Muscle of arm (tissue), 12 donors: ENCODE results near the gene FBXL17. TPM values are rescaled to one million over a fixed set of nuclear protein-coding genes. Genes with fewer than 3 reads are reported as not detected.
A peak's percentile ranks its signal among the peaks of the same experiment; 100 is the strongest.

ENCODE experiments used
- DNase-seq: peaks from one replicate; pipeline ENCODE4 v3.0.0-alpha.2; 2013
- polyA plus RNA-seq, 12 donors: library from polyadenylated mRNA; unstranded; fragments of 120-200 nt; gene quantifications; one replicate each; pipeline ENCODE4 v1.2.1, GENCODE V29; 2013; ENCODE audit not compliant: insufficient read length in 12 of 12

The FBXL17 gene
- polyA plus RNA-seq, 12 donors, result 14.7 to 208 (median 25.1) TPM

GRCh38 chr5:108101821-108102220 lies 280.1 kb downstream of the FBXL17 start:
- DNase-seq, result no peak

- peak; percentile 31 for DNase-seq
Measured at GRCh38 chr5:108101130-108101529, 280.8 kb downstream of the FBXL17 start.

DNA sequence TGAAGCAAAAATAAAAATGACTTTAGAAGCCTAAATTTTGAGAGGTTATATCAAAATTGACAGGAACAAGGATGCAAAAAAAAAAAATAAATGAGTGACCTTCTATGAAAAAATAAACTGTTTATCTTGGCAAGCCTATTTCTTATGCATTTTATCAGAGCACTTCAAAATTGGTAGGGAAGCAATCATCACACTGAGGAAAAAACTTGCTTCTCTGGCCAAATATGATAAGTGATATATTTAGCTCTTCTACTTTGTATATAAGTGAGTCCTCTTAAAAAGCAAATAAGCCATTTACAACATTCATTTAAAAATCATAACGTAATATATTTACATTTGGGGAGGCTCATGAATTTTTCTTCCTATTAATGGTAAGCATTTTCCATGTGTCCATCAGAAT lies 287.1 kb downstream of the FBXL17 start:
- no peak for DNase-seq

GRCh38 chr5:108093186-108093585 lies 288.7 kb downstream of the FBXL17 start:
- DNase-seq, result no peak

DNA sequence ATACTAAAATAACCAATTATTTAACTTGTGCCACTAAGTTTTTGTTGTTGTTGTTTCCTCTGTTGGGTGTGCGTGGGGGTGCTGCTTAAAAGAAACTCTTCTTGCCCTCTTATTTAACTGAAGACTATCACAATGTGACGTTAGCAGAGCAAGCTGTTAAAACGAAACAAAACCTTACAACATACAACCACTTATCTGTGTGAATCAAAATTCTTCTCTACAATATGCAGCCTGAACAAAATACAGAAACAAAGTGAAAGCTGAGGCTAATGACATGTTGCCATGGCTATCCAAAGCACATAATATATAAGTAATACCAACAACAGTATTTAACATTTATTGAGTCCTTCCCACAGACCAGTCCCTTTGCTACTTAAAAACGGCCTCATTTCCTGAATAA lies 291.0 kb downstream of the FBXL17 start:
- no peak for DNase-seq

DNA sequence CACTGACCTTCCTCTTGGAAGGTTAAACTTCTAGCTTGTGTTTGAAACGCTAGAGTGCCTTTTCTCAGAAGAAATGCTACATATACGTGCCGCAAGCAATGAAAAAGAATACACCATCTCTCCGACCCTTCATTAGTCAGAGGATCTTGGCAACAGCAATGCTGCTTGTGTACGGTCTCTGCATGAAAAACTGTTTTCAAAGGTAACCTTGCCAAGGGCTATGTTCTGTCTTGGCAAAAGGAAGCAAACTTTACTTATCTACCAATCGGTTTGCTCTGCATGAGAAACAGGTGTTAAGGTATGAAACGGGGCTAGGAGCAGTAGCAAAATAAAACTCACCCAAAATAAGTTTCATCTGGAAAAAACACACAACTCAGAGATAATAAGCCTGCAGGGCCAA lies 297.8 kb downstream of the FBXL17 start:
- no peak for DNase-seq

DNA sequence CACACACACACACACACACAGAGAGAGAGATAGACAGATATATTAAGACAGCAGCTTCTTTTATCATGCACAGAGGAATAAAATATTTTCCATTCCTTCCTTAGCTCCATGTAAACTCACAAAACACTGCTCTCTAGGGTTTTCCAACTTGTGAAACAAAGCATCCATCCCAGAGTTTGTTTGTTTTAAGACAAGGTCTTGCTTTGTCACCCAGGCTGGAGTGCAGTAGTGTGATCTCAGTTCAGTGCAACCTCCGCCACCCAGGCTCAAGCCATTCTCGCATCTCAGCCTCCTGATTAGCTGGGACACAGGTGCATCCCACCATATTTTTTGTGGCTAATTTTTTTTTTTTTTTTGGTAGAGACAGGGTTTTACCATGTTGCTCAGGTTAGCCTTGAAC lies 298.7 kb downstream of the FBXL17 start:
- no peak for DNase-seq

- no peak for DNase-seq
Measured at GRCh38 chr5:108081707-108082106, 300.2 kb downstream of the FBXL17 start.

- no peak for DNase-seq
Measured at GRCh38 chr5:108079753-108080152, 302.1 kb downstream of the FBXL17 start.

DNA sequence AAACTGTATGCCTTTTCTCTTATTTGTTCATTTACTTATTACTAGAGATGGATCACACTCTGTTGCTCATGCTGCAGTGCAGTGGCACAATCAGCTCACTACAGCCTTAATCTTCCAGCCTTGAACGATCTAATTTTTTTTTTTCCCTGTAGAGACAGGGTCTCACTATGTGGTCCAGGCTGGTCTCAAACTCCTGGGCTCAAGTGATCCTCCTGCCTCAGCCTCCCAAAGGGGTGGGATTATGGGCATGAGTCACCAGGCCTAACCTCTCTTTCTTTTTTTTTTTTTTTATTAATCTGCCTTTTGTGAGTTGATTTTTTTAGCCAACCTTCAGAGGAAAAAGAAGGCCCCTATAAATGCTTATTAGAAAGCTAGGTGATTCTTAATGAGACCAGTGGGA lies 303.0 kb downstream of the FBXL17 start:
- DNase-seq, result no peak

- no peak for DNase-seq
Measured at GRCh38 chr5:108078345-108078744, 303.6 kb downstream of the FBXL17 start.

DNA sequence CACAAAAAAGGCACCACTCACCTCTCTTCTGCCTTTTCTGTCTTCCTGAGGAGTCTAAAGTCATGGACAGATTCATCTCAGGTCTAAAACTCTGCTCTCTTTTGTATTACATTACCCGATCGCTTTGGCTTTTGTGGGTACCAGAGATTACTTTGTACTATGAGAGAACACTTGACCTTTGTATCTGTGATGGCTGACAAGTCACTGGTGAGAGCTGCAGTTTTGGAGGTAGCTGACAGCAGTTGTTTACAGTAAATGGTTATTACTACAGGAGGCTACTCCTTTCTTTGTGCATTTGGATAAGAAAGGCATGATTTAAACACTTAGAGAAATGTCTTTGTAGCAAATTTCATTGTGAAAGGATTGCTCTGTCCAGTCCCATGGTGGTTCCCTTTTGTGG lies 307.3 kb downstream of the FBXL17 start:
- DNase-seq, result no peak

DNA sequence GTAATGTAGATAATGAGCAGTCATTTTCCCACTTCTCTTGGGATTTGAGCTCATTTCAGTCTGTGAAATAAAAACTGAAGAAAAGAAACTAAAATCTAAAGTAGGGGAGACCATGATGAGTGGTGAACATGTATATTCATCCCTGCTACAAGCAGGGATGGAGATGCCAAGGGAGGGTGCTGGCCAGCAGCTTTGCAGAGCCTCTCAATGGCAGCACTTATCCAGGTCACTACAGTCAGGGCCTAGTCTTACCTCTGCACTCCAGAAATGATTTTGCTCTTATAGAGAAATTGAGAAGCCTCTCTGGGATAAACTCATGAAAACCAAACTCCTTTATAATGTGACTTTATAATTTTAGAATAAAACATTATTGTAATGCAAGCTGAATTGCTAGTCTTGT lies 317.6 kb downstream of the FBXL17 start:
- DNase-seq, result no peak

DNA sequence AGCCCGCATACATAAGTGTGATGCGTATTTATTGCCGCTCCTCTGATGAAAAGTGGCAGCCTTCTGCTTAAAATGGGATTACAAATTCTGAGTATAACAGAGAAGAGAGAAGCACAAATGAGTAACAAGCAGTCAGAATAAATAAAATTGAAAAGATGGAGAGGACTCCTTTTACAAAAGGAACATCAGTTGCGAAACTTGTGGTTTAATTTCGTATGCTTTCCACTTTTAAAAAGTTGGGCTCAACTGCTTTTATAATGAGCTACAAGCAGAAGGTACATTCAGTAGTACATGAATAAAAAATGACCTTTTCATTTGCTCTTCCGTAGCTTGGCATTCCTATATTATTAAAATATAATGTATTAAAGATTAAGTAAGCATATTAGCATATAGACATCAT lies 320.0 kb downstream of the FBXL17 start:
- no peak for DNase-seq

- no peak for DNase-seq
Measured at GRCh38 chr5:108060340-108060739, 321.6 kb downstream of the FBXL17 start.

- DNase-seq, result no peak
Measured at GRCh38 chr5:108059334-108059733, 322.6 kb downstream of the FBXL17 start.

DNA sequence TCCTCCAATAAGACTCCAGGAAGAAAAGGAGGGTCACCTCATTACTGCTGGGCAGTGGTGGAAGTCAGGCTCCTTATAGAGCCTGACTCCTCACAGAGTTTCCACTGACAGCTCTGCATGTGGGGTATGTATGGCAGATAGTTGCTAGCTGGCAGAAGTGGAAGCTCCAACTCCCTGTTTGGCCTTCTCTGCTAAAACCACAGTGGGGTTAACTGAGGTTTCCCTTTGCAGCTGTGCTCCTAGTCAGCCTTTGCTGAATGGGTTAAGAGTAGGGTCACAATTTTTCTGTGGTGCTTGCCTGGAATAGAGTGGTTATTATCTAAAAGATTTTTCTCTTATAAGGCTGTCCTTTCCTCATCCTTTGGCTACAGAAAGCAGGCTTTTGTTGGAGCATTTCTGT lies 327.5 kb downstream of the FBXL17 start:
- no peak for DNase-seq

- no peak for DNase-seq
Measured at GRCh38 chr5:108046955-108047670, 334.8 kb downstream of the FBXL17 start.

DNA sequence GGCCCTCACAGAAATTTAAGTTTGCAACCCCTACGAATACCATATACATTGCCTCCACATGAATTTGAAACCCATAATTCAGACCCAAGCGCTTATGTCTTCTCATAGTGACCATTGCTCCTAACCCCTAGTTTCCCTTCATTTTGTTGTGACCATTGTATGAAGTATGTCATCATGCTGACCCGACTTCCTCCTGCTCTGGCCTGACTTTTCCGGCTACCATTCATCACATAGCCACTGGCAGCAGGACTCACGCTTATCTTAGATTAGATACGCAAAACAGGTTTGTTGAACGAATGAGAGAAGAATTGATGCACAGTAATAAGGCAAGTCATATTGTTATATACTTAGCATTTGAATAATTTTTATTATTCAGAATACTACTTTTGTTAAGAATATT lies 345.4 kb downstream of the FBXL17 start:
- no peak for DNase-seq

DNA sequence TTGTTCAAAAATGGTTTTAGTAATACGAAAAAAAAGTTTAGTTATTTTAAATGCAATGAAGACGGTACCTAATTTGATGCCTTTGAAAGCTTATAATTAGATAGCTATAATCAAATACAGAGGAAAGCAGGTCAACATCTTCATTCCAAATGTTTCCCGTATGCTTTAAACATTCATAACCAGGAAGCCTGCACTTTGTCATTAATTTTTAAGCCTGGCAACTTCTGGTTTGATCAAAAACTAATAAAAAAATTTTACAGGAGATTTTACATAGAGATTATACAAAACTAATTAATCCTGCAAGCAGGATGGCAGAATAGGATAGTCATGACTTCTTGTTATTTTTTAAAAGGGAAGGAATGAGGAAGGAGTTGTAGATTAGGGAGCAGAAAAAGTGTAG lies 353.0 kb downstream of the FBXL17 start:
- DNase-seq, result no peak

DNA sequence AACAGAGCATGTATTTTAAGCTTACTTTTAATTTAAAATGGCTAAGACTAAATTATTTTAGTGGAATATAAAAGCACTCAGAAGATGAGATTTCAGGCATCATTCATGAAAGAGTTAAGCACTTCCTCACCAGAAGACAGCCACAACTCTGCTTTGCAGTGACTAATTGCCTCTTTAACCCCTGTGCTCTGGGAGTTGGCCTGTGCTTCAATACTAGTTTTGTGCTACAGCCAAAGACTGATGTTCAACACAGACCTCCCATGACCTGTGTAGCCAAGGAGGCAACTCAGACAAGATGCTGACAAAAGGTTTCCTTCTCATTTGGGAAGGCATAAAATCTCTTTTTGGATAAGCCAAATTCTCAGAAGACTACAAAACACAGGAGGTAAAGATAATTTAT lies 353.5 kb downstream of the FBXL17 start:
- no peak for DNase-seq

DNA sequence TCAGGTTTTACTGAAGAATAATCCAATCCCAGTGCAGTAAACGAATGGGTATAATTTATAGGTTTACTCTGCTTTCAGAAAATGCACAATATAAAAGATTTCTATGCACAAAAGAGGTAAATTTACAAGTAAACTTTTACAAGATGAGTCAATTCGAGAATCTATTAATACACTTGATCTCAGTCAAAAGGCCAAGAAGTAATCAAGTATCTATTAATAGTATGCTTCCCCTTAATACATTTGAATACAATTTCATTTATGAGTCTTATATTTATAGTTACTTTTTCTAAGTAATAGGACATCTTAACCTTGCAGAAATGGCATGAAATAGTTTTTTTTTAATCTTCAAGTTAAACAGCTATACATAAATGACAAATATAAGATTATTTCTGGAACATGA lies 355.9 kb downstream of the FBXL17 start:
- no peak for DNase-seq

- no peak for DNase-seq
Measured at GRCh38 chr5:108024986-108025385, 356.9 kb downstream of the FBXL17 start.

- DNase-seq, result no peak
Measured at GRCh38 chr5:108016101-108016500, 365.8 kb downstream of the FBXL17 start.
